ENCODE measurements around the gene NOC3L. TPM values are rescaled to one million over a fixed set of nuclear protein-coding genes. Genes with fewer than 3 reads are reported as not detected.

The NOC3L gene
- polyA plus RNA-seq, 1 of the 3 experiments (the other 2 are of a cell fraction), result 9.0 TPM

- TF ChIP-seq ZBTB33 (IDR thresholded peaks at IDR 0.05; ENCODE audit: borderline replicate concordance, low read depth) (no peak), FOSL2 (IDR thresholded peaks at IDR 0.05; ENCODE audit: borderline replicate concordance, low read depth) (no peak), TAF1 (IDR thresholded peaks at IDR 0.05; ENCODE audit: borderline replicate concordance, low read depth, low read length) (no peak), RCOR1 (IDR thresholded peaks at IDR 0.05; ENCODE audit: low read length) (no peak), YY1 (IDR thresholded peaks at IDR 0.05; ENCODE audit: low read depth) (no peak), ELF1 (IDR thresholded peaks at IDR 0.05) (no peak)
Measured at GRCh38 chr10:94364482-94364881, 1.7 kb upstream of the NOC3L start (continued).

- peaks cover 0 to 4% of the 10 kb centered on the region in 2 experiments for H3K36me3 ChIP-seq (replicated peaks in 1 of 2; ENCODE audit: control insufficient read depth in 1 of 2, insufficient read depth in 2 of 2, low read length in 1 of 2)
- H3K4me3 ChIP-seq (ENCODE audit: low read depth in 2 of 2, low read length in 1 of 2), result peak overlapping the region; percentile 79 to 87
- CTCF ChIA-PET, result interaction anchor here (0.6 to 2.9 kb wide), 17 partner anchors 8 to 446 kb away, joined by 3 to 18 read pairs (median 3); partner anchors contain the start of gene TBC1D12
- peak overlapping the region; percentile 85 for H2AFZ ChIP-seq (ENCODE audit: low read depth)
- H3K9ac ChIP-seq, result no peak overlapping the region
- H3K9me2 ChIP-seq, result no peaks in the 10 kb centered on the region
- no peaks in the 10 kb centered on the region for H3K27me3 ChIP-seq (ENCODE audit: insufficient read depth)
- WGBS (ENCODE audit: low lambda C conversion rate), result 42% methylated on average over 8 of the region's 8 CpGs
- peak overlapping the region; percentile 78 for H3K4me2 ChIP-seq
- H3K9me3 ChIP-seq, result no peaks in the 10 kb centered on the region
- H3F3A ChIP-seq (replicated peaks; ENCODE audit: insufficient read depth), result peaks cover 17% of the 10 kb centered on the region
- no peak for DNase-seq
- POLR2A ChIA-PET, result interaction anchor here (1.7 kb wide), 1 partner anchor 39 kb away, joined by 8 read pairs; the partner anchor contains the start of gene TBC1D12
- H4K20me1 ChIP-seq (ENCODE audit: insufficient read depth), result no peaks in the 10 kb centered on the region
- peaks cover 34% of the 10 kb centered on the region for H3K79me2 ChIP-seq (ENCODE audit: insufficient read depth)
- peak overlapping the region in 1 of 2 experiments; percentile 69; a peak in 2 of 4 replicates for H3K27ac ChIP-seq (ENCODE audit: low read depth in 2 of 2, low read length in 1 of 2)
- TF ChIP-seq GATA2 (CRISPR knock-in tag; IDR thresholded peaks at IDR 0.05) (no peak), ZBTB33 (IDR thresholded peaks at IDR 0.05; ENCODE audit: borderline replicate concordance, low read depth) (no peak)
- peaks cover 7 to 10% of the 10 kb centered on the region in 2 experiments; a peak in 3 of 4 replicates for H3K4me1 ChIP-seq (ENCODE audit: control insufficient read depth in 1 of 2, insufficient read depth in 2 of 2, low read depth in 1 of 2, low read length in 1 of 2)
Measured at GRCh38 chr10:94363251-94363565, 469 bp upstream of the NOC3L start.

- H2AFZ ChIP-seq (ENCODE audit: low read depth), result no peak overlapping the region
- 24% methylated on average over 4 of the region's 4 CpGs for WGBS (ENCODE audit: low lambda C conversion rate)
- peak overlapping the region; percentile 79 to 87 for H3K4me3 ChIP-seq (ENCODE audit: low read depth in 2 of 2, low read length in 1 of 2)
- peaks cover 7 to 10% of the 10 kb centered on the region in 2 experiments; a peak in 3 of 4 replicates for H3K4me1 ChIP-seq (ENCODE audit: control insufficient read depth in 1 of 2, insufficient read depth in 2 of 2, low read depth in 1 of 2, low read length in 1 of 2)
- H3K4me2 ChIP-seq, result peak overlapping the region; percentile 78
- no peaks in the 10 kb centered on the region for H4K20me1 ChIP-seq (ENCODE audit: insufficient read depth)
- H3K27ac ChIP-seq (ENCODE audit: low read depth in 2 of 2, low read length in 1 of 2), result peak overlapping the region in 1 of 2 experiments; percentile 81; a peak in 1 of 4 replicates
- TF ChIP-seq GABPA (IDR thresholded peaks at IDR 0.05; ENCODE audit: low read depth) (no peak), NFIC (IDR thresholded peaks at IDR 0.05; ENCODE audit: borderline replicate concordance) (peak; percentile 46; the same call in 1 of the 2 replicates), RXRA (IDR thresholded peaks at IDR 0.05; ENCODE audit: borderline replicate concordance, low read depth) (no peak), ZBTB33 (IDR thresholded peaks at IDR 0.05; ENCODE audit: borderline replicate concordance, low read depth) (no peak)
- peaks cover 46% of the 10 kb centered on the region for H3K79me2 ChIP-seq (ENCODE audit: insufficient read depth)
- H3K9ac ChIP-seq, result peak overlapping the region; percentile 72; the same call in 1 of the 2 replicates
- no peaks in the 10 kb centered on the region for H3K9me2 ChIP-seq
- H3K36me3 ChIP-seq (replicated peaks in 1 of 2; ENCODE audit: control insufficient read depth in 1 of 2, insufficient read depth in 2 of 2, low read length in 1 of 2), result peaks cover 17% of the 10 kb centered on the region in 2 experiments
- H3K9me3 ChIP-seq, result no peaks in the 10 kb centered on the region
- H3K27me3 ChIP-seq (ENCODE audit: insufficient read depth), result no peaks in the 10 kb centered on the region
- H3F3A ChIP-seq (replicated peaks; ENCODE audit: insufficient read depth), result peaks cover 21% of the 10 kb centered on the region
- ChIA-PET CTCF (interaction anchor here (0.9 to 2.9 kb wide), 4 partner anchors 48 to 807 kb away, joined by 3 to 18 read pairs (median 4); no protein-coding TSS in a partner anchor), POLR2A (no interaction called here)
- DNase-seq, result peak; percentile 9
Measured at GRCh38 chr10:94361171-94361794, 1.5 kb downstream of the NOC3L start.

Data from SK-N-SH (cell line).